ENCODE measurements around the gene GUK1. TPM values are rescaled to one million over a fixed set of nuclear protein-coding genes. Genes with fewer than 3 reads are reported as not detected.

GUK1 gene
- total RNA-seq, 1 donor from 2014 or later = 128 TPM

- DNase-seq (ENCODE audit: low spot score) (no peak), ATAC-seq (no peak)
These were observed 55.1 kb downstream of the GUK1 start for GRCh38 chr1:228194921-228195812.

- no peak for DNase-seq (ENCODE audit: low spot score)
- no peak for ATAC-seq
These were observed 57.6 kb downstream of the GUK1 start for GRCh38 chr1:228197555-228198147.

Other genes starting within 250 kb of the GUK1 start
- 0.05 TPM for gene WNT9A, start 192.3 kb upstream of the GUK1 start, total RNA-seq
- gene WNT3A, start 133.3 kb upstream of the GUK1 start, total RNA-seq = not detected
- 172 TPM for gene ARF1, start 57.6 kb upstream of the GUK1 start, total RNA-seq
- gene C1orf35, start 37.0 kb upstream of the GUK1 start, total RNA-seq = 6.9 TPM
- gene MRPL55, start 31.0 kb upstream of the GUK1 start, total RNA-seq = 38.0 TPM
- gene GJC2, start 9.7 kb downstream of the GUK1 start, total RNA-seq = 0.50 TPM
- 9.8 TPM for gene IBA57, start 25.5 kb downstream of the GUK1 start, total RNA-seq
- gene OBSCN, start 67.8 kb downstream of the GUK1 start, total RNA-seq = 3.1 TPM